SK-N-SH treated with all-trans-retinoic acid at 6 μM for 48 hours (cell line): ENCODE results near the gene CCDC24.

Experiments
- ATAC-seq: fragments of 200-7000 bp; cut with Tn5 transposase; 3 replicates; pipeline ENCODE4 v1.9.1; 2020; ENCODE audit warnings: mild to moderate bottlenecking, moderate library complexity
- ARNTL ChIP-seq: fragments of 450-650 bp; formaldehyde crosslinking; IDR thresholded peaks from 2 replicates; pipeline ENCODE4 v1.5.0; 2020; ENCODE audit warnings: low read depth, mild to moderate bottlenecking, moderate library complexity, borderline replicate concordance
- BACH2 ChIP-seq: fragments of 250-450 bp; sonication (Bioruptor Pico); IDR thresholded peaks from 2 replicates; pipeline ENCODE4 v1.9.0; 2021; ENCODE audit warnings: mild to moderate bottlenecking, borderline replicate concordance
- CSDC2 ChIP-seq: fragments of 250-450 bp; sonication (Bioruptor Pico); IDR thresholded peaks from 2 replicates; pipeline ENCODE4 v1.5.0; 2020; ENCODE audit warnings: mild to moderate bottlenecking, moderate library complexity
- ESRRG ChIP-seq: fragments of 250-450 bp; sonication (Bioruptor Pico); IDR thresholded peaks from 2 replicates; pipeline ENCODE4 v1.6.1; 2021; ENCODE audit warnings: mild to moderate bottlenecking
- GLIS3 ChIP-seq: fragments of 250-450 bp; sonication (Bioruptor Pico); IDR thresholded peaks from 2 replicates; pipeline ENCODE4 v1.5.0; 2020; ENCODE audit warnings: mild to moderate bottlenecking, moderate library complexity
- ISL1 ChIP-seq: fragments of 250-450 bp; sonication (Bioruptor Pico); IDR thresholded peaks from 2 replicates; pipeline ENCODE4 v2.1.2; 2022; ENCODE audit warnings: mild to moderate bottlenecking, moderate library complexity
- OSR1 ChIP-seq: fragments of 250-450 bp; sonication (Bioruptor Pico); IDR thresholded peaks from 2 replicates; pipeline ENCODE4 v1.8.0; 2022; ENCODE audit warnings: moderate library complexity, mild to moderate bottlenecking, inconsistent platforms
- PPARA ChIP-seq: fragments of 250-450 bp; sonication (Bioruptor Pico); IDR thresholded peaks from 2 replicates; pipeline ENCODE4 v1.5.0; 2020; ENCODE audit warnings: mild to moderate bottlenecking, borderline replicate concordance
- TOX ChIP-seq: fragments of 250-450 bp; sonication (Bioruptor Pico); IDR thresholded peaks from 2 replicates; pipeline ENCODE4 v1.8.0; 2021; ENCODE audit warnings: mild to moderate bottlenecking, moderate library complexity, borderline replicate concordance
- ZC3H10 ChIP-seq: fragments of 250-450 bp; sonication (Bioruptor Pico); IDR thresholded peaks from 2 replicates; pipeline ENCODE4 v1.5.1; 2021; ENCODE audit warnings: mild to moderate bottlenecking, moderate library complexity
- ZFP3 ChIP-seq: fragments of 250-450 bp; sonication (Bioruptor Pico); IDR thresholded peaks from 2 replicates; pipeline ENCODE4 v1.5.0; 2020; ENCODE audit warnings: mild to moderate bottlenecking, moderate library complexity
- ZFP30 ChIP-seq: fragments of 450-650 bp; formaldehyde crosslinking; IDR thresholded peaks from 2 replicates; pipeline ENCODE4 v1.5.0; 2022; ENCODE audit warnings: mild to moderate bottlenecking, moderate library complexity
- ZNF70 ChIP-seq: fragments of 450-650 bp; formaldehyde crosslinking; IDR thresholded peaks from 2 replicates; pipeline ENCODE4 v1.5.0; 2020; ENCODE audit warnings: mild to moderate bottlenecking, moderate library complexity
- ZNF8 ChIP-seq: fragments of 450-650 bp; formaldehyde crosslinking; IDR thresholded peaks from 2 replicates; pipeline ENCODE4 v1.5.0; 2020; ENCODE audit warnings: mild to moderate bottlenecking, moderate library complexity
- TF ChIP-seq, protein P1 (sequence below): fragments of 250-450 bp; sonication (Bioruptor Pico); IDR thresholded peaks from 2 replicates; pipeline ENCODE4 v1.5.0; 2020; ENCODE audit warnings: mild to moderate bottlenecking, moderate library complexity
- TF ChIP-seq, protein P2 (sequence below): fragments of 250-450 bp; sonication (Bioruptor Pico); IDR thresholded peaks from 2 replicates; pipeline ENCODE4 v1.8.0; 2020; ENCODE audit warnings: mild to moderate bottlenecking, moderate library complexity, borderline replicate concordance
- TF ChIP-seq, protein P3 (sequence below): fragments of 250-450 bp; sonication (Bioruptor Pico); IDR thresholded peaks from 2 replicates; pipeline ENCODE4 v1.5.1; 2021; ENCODE audit warnings: mild to moderate bottlenecking, moderate library complexity
- TF ChIP-seq, protein P4 (sequence below): fragments of 250-450 bp; sonication (Bioruptor Pico); IDR thresholded peaks from 2 replicates; pipeline ENCODE4 v1.5.1; 2020; ENCODE audit warnings: low read depth, mild to moderate bottlenecking, moderate library complexity
- TF ChIP-seq, protein P5 (sequence below): fragments of 250-450 bp; sonication (Bioruptor Pico); IDR thresholded peaks from 2 replicates; pipeline ENCODE4 v1.8.0; 2021; ENCODE audit warnings: low read depth, mild to moderate bottlenecking, moderate library complexity, borderline replicate concordance

CCDC24 gene

DNA sequence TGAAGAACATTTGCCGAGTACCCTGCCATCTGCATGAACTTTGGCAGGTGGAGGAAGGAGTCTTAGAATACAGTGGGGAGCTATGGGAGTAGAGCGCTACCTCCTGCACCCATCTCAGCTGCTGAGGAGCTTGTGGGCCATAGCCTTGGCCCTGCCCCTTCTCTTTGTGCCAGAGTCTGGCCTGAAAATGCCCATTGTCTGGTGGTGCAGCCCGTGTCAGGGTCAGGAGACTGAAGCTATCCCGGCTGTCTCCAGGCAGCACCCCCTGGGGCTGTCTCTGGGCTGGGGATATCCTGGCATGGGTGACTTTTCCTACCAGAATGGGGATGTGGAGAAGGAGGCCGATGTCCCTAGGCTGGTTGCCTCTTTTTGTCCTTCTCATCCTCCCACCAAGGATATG, 37.4 kb upstream of the CCDC24 start:
- TF ChIP-seq OSR1 (CRISPR knock-in tag) (no peak), BACH2 (CRISPR knock-in tag) (no peak), TOX (CRISPR knock-in tag) (no peak), ESRRG (CRISPR knock-in tag) (no peak), ARNTL (CRISPR knock-in tag) (no peak)
- TF ChIP-seq, protein P1, sequence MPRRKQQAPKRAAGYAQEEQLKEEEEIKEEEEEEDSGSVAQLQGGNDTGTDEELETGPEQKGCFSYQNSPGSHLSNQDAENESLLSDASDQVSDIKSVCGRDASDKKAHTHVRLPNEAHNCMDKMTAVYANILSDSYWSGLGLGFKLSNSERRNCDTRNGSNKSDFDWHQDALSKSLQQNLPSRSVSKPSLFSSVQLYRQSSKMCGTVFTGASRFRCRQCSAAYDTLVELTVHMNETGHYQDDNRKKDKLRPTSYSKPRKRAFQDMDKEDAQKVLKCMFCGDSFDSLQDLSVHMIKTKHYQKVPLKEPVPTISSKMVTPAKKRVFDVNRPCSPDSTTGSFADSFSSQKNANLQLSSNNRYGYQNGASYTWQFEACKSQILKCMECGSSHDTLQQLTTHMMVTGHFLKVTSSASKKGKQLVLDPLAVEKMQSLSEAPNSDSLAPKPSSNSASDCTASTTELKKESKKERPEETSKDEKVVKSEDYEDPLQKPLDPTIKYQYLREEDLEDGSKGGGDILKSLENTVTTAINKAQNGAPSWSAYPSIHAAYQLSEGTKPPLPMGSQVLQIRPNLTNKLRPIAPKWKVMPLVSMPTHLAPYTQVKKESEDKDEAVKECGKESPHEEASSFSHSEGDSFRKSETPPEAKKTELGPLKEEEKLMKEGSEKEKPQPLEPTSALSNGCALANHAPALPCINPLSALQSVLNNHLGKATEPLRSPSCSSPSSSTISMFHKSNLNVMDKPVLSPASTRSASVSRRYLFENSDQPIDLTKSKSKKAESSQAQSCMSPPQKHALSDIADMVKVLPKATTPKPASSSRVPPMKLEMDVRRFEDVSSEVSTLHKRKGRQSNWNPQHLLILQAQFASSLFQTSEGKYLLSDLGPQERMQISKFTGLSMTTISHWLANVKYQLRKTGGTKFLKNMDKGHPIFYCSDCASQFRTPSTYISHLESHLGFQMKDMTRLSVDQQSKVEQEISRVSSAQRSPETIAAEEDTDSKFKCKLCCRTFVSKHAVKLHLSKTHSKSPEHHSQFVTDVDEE, result no peak
- TF ChIP-seq, protein P2, sequence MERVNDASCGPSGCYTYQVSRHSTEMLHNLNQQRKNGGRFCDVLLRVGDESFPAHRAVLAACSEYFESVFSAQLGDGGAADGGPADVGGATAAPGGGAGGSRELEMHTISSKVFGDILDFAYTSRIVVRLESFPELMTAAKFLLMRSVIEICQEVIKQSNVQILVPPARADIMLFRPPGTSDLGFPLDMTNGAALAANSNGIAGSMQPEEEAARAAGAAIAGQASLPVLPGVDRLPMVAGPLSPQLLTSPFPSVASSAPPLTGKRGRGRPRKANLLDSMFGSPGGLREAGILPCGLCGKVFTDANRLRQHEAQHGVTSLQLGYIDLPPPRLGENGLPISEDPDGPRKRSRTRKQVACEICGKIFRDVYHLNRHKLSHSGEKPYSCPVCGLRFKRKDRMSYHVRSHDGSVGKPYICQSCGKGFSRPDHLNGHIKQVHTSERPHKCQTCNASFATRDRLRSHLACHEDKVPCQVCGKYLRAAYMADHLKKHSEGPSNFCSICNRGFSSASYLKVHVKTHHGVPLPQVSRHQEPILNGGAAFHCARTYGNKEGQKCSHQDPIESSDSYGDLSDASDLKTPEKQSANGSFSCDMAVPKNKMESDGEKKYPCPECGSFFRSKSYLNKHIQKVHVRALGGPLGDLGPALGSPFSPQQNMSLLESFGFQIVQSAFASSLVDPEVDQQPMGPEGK (CRISPR knock-in tag), result no peak
- ATAC-seq, result no peak

DNA sequence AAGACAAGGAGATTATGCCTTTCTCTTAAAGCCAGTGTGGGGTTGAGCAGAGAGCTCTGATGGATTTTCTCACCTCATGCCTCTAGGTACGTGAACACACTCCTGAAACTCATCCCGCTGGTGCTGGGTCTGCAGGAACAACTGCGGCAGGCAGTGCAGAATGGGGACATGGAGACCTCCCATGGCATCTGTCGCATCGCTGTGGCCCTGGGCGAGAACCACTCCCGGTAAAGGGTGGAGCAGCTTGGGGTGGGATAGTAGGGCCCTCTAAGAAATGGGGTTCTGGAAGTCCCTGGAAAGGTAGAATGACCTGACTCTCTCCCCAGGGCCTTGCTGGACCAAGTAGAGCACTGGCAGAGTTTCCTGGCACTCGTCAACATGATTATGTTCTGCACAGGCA, 35.2 kb upstream of the CCDC24 start:
- no peak for ATAC-seq
- TF ChIP-seq, protein P2 (CRISPR knock-in tag), result no peak
- TF ChIP-seq ZFP30 (CRISPR knock-in tag) (no peak), CSDC2 (CRISPR knock-in tag) (no peak), ZNF70 (CRISPR knock-in tag) (no peak), ZC3H10 (CRISPR knock-in tag) (no peak), ESRRG (CRISPR knock-in tag) (no peak), OSR1 (CRISPR knock-in tag) (no peak), TOX (CRISPR knock-in tag) (no peak), ZFP3 (CRISPR knock-in tag) (no peak), ZNF8 (CRISPR knock-in tag) (no peak), ISL1 (CRISPR knock-in tag) (no peak), GLIS3 (CRISPR knock-in tag) (no peak), PPARA (CRISPR knock-in tag) (no peak)
- TF ChIP-seq, protein P3, sequence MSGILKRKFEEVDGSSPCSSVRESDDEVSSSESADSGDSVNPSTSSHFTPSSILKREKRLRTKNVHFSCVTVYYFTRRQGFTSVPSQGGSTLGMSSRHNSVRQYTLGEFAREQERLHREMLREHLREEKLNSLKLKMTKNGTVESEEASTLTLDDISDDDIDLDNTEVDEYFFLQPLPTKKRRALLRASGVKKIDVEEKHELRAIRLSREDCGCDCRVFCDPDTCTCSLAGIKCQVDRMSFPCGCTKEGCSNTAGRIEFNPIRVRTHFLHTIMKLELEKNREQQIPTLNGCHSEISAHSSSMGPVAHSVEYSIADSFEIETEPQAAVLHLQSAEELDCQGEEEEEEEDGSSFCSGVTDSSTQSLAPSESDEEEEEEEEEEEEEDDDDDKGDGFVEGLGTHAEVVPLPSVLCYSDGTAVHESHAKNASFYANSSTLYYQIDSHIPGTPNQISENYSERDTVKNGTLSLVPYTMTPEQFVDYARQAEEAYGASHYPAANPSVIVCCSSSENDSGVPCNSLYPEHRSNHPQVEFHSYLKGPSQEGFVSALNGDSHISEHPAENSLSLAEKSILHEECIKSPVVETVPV (CRISPR knock-in tag), result no peak
- TF ChIP-seq, protein P1, result no peak
- TF ChIP-seq, protein P4, sequence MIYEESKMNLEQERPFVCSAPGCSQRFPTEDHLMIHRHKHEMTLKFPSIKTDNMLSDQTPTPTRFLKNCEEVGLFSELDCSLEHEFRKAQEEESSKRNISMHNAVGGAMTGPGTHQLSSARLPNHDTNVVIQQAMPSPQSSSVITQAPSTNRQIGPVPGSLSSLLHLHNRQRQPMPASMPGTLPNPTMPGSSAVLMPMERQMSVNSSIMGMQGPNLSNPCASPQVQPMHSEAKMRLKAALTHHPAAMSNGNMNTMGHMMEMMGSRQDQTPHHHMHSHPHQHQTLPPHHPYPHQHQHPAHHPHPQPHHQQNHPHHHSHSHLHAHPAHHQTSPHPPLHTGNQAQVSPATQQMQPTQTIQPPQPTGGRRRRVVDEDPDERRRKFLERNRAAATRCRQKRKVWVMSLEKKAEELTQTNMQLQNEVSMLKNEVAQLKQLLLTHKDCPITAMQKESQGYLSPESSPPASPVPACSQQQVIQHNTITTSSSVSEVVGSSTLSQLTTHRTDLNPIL (CRISPR knock-in tag), result no peak
- TF ChIP-seq, protein P5, sequence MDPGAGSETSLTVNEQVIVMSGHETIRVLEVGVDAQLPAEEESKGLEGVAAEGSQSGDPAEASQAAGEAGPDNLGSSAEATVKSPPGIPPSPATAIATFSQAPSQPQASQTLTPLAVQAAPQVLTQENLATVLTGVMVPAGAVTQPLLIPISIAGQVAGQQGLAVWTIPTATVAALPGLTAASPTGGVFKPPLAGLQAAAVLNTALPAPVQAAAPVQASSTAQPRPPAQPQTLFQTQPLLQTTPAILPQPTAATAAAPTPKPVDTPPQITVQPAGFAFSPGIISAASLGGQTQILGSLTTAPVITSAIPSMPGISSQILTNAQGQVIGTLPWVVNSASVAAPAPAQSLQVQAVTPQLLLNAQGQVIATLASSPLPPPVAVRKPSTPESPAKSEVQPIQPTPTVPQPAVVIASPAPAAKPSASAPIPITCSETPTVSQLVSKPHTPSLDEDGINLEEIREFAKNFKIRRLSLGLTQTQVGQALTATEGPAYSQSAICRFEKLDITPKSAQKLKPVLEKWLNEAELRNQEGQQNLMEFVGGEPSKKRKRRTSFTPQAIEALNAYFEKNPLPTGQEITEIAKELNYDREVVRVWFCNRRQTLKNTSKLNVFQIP (CRISPR knock-in tag), result no peak
